ENCODE measurements around the gene CHST15.

The CHST15 gene

GRCh38 chr10:123974406-123974805 lies 119.0 kb downstream of the CHST15 start:
- no peak for DNase-seq

GRCh38 chr10:123972481-123973401 lies 120.7 kb downstream of the CHST15 start:
- no peak for DNase-seq

- DNase-seq, result no peak
These were observed 122.5 kb downstream of the CHST15 start for GRCh38 chr10:123970927-123971286.

GRCh38 chr10:123970207-123970926 lies 123.0 kb downstream of the CHST15 start:
- DNase-seq, result no peak

GRCh38 chr10:123967626-123968243 lies 125.7 kb downstream of the CHST15 start:
- peak in 48 of 51 donors; percentile 10 to 81 (median 56) for DNase-seq

GRCh38 chr10:123966896-123967231 lies 126.5 kb downstream of the CHST15 start:
- peak in 1 of 51 donors; percentile 6 for DNase-seq

GRCh38 chr10:123965973-123966895 lies 127.2 kb downstream of the CHST15 start:
- no peak for DNase-seq

GRCh38 chr10:123964953-123965352 lies 128.4 kb downstream of the CHST15 start:
- DNase-seq, result peak in 3 of 51 donors; percentile 20 to 36 (median 28)

- DNase-seq, result no peak
These were observed 130.5 kb downstream of the CHST15 start for GRCh38 chr10:123962756-123963530.

- DNase-seq, result peak in 1 of 51 donors; percentile 22
These were observed 135.2 kb downstream of the CHST15 start for GRCh38 chr10:123958241-123958640.
